Subcutaneous adipose tissue (tissue), 4 donors: ENCODE results near the gene CDK2. TPM values are rescaled to one million over a fixed set of nuclear protein-coding genes. Genes with fewer than 3 reads are reported as not detected.

ENCODE experiments used
- CTCF ChIP-seq: fragments of 450-650 bp; IDR thresholded peaks from one replicate; pipeline ENCODE4 v1.5.1; 2016; ENCODE audit warnings: low read depth, mild to moderate bottlenecking, control low read depth, antibody characterized with exemption, moderate library complexity
- total RNA-seq, 4 donors: library from RNA; depleted of rRNA; stranded (reverse); fragments of >200 nt; gene quantifications; one replicate each; pipeline ENCODE4 v1.1.0, GENCODE V29; 2016

CDK2 gene
- total RNA-seq, 4 donors from 2014 or later: 7.9 to 14.9 (median 9.0) TPM

- TF ChIP-seq CTCF: no peak
These were observed 7.7 kb downstream of the CDK2 start for GRCh38 chr12:55974308-55974730.

GRCh38 chr12:55978393-55978792 is 11.8 kb downstream of the CDK2 start:
- TF ChIP-seq CTCF: no peak

GRCh38 chr12:55979069-55979468 is 12.4 kb downstream of the CDK2 start:
- no peak for TF ChIP-seq CTCF

- TF ChIP-seq CTCF: no peak
These were observed 15.8 kb downstream of the CDK2 start for GRCh38 chr12:55982319-55982936.

- no peak for TF ChIP-seq CTCF
These were observed 16.7 kb downstream of the CDK2 start for GRCh38 chr12:55983232-55983842.

- TF ChIP-seq CTCF: no peak
These were observed 18.2 kb downstream of the CDK2 start for GRCh38 chr12:55984861-55985260.

GRCh38 chr12:55985341-55985740 is 18.7 kb downstream of the CDK2 start:
- no peak for TF ChIP-seq CTCF
